SU-DHL-6 (cell line): ENCODE results near the gene MBD4.

Experiments
- H2AFZ ChIP-seq: fragments of 200-600 bp; sonication (generic); 2 replicates; pipeline ENCODE4 v1.6.1; 2014; ENCODE audit warnings: low read depth, mild to moderate bottlenecking, moderate library complexity, mixed read lengths, antibody characterized with exemption, low read length; ENCODE audit not compliant: severe bottlenecking
- H3F3A ChIP-seq: fragments of 200-600 bp; shearing (Covaris generic); 2 replicates; pipeline ENCODE4 v1.6.0; 2016; ENCODE audit warnings: antibody characterized with exemption, mild to moderate bottlenecking; ENCODE audit not compliant: insufficient read depth
- H3K27ac ChIP-seq: fragments of 200-600 bp; sonication (generic); 2 replicates; pipeline ENCODE4 v1.5.1; 2016; ENCODE audit warnings: low read depth, mild to moderate bottlenecking, low read length, moderate library complexity, mixed read lengths
- H3K27me3 ChIP-seq: fragments of 200-600 bp; sonication (generic), shearing (Covaris generic); 2 replicates; pipeline ENCODE4 v1.6.0; 2014; ENCODE audit warnings: mild to moderate bottlenecking, low read length
- H3K36me3 ChIP-seq: fragments of 200-600 bp; sonication (generic); 2 replicates; pipeline ENCODE4 v1.6.1; 2014; ENCODE audit warnings: mild to moderate bottlenecking, low read length, mixed read lengths
- H3K4me2 ChIP-seq: fragments of 300-600, 200-600 bp; shearing (Covaris generic), sonication (generic); 2 replicates; pipeline ENCODE4 v1.6.0; 2014; ENCODE audit warnings: low read length, low read depth, mild to moderate bottlenecking; ENCODE audit not compliant: poor library complexity, severe bottlenecking
- H3K4me3 ChIP-seq: fragments of 200-600 bp; sonication (generic); 2 replicates; pipeline ENCODE4 v1.5.1; 2014; ENCODE audit warnings: antibody characterized with exemption, low read length, mild to moderate bottlenecking, mixed read lengths; ENCODE audit not compliant: insufficient read depth, poor library complexity, severe bottlenecking
- H3K79me2 ChIP-seq: fragments of 200-600 bp; sonication (generic); 2 replicates; pipeline ENCODE4 v1.6.1; 2014; ENCODE audit warnings: mild to moderate bottlenecking, low read length, moderate library complexity; ENCODE audit not compliant: insufficient read depth
- H3K9ac ChIP-seq: fragments of 200-600 bp; sonication (generic); 2 replicates; pipeline ENCODE4 v1.7.0; 2014; ENCODE audit warnings: mild to moderate bottlenecking, low read length
- H3K9me2 ChIP-seq: fragments of 200-600 bp; sonication (generic); replicated peaks from 2 replicates; pipeline ENCODE4 v1.6.1; 2014; ENCODE audit warnings: low read length; ENCODE audit not compliant: insufficient read depth
- H3K9me3 ChIP-seq: fragments of 200-600 bp; sonication (generic); 2 replicates; pipeline ENCODE4 v1.6.1; 2014; ENCODE audit warnings: low read length, mixed read lengths; ENCODE audit not compliant: insufficient read depth
- H4K20me1 ChIP-seq: fragments of 200-600 bp; sonication (generic); 2 replicates; pipeline ENCODE4 v1.6.1; 2014; ENCODE audit warnings: low read depth, mild to moderate bottlenecking, antibody characterized with exemption, low read length, moderate library complexity, mixed read lengths
- CTCF ChIP-seq: fragments of 200-600 bp; sonication (generic); IDR thresholded peaks from one replicate; pipeline ENCODE4 v1.5.1; 2017; ENCODE audit warnings: antibody characterized with exemption, mild to moderate bottlenecking, low read length, moderate library complexity; ENCODE audit not compliant: insufficient read depth, poor library complexity, severe bottlenecking
- EZH2phosphoT487 ChIP-seq: fragments of 200-600 bp; sonication (generic), shearing (Covaris generic); conservative IDR thresholded peaks from 2 replicates; pipeline ENCODE4 v1.6.1; 2018; ENCODE audit warnings: mild to moderate bottlenecking, antibody characterized with exemption, low read length, moderate library complexity, mixed read lengths

MBD4 gene

GRCh38 chr3:129402616-129403015 is 37.1 kb downstream of the MBD4 start:
- Histone ChIP-seq H3K79me2 (peaks cover 17% of the 10 kb centered on the region), H3K27me3 (no peaks in the 10 kb centered on the region), H4K20me1 (no peaks in the 10 kb centered on the region), H3K27ac (no peak overlapping the region), H2AFZ (no peak overlapping the region), H3K36me3 (no peaks in the 10 kb centered on the region), H3K9me2 (no peaks in the 10 kb centered on the region), H3F3A (no peaks in the 10 kb centered on the region), H3K9me3 (no peaks in the 10 kb centered on the region), H3K4me2 (no peak overlapping the region), H3K9ac (no peak overlapping the region), H3K4me3 (no peak overlapping the region)
- TF ChIP-seq CTCF (no peak), EZH2phosphoT487 (no peak)

- Histone ChIP-seq H3K4me3 (no peak overlapping the region), H3K27me3 (no peaks in the 10 kb centered on the region), H3K9me2 (no peaks in the 10 kb centered on the region), H3K79me2 (peaks cover 21% of the 10 kb centered on the region), H2AFZ (no peak overlapping the region), H3K9me3 (no peaks in the 10 kb centered on the region), H3K9ac (no peak overlapping the region), H3F3A (no peaks in the 10 kb centered on the region), H3K36me3 (no peaks in the 10 kb centered on the region), H4K20me1 (no peaks in the 10 kb centered on the region), H3K27ac (no peak overlapping the region), H3K4me2 (no peak overlapping the region)
- TF ChIP-seq EZH2phosphoT487 (no peak), CTCF (no peak)
These were observed 37.5 kb downstream of the MBD4 start for GRCh38 chr3:129402210-129402609.

GRCh38 chr3:129399895-129400357 is 39.8 kb downstream of the MBD4 start:
- Histone ChIP-seq H3K9me3 (no peaks in the 10 kb centered on the region), H3K9ac (peak overlapping the region; percentile 95), H3K27me3 (no peaks in the 10 kb centered on the region), H3F3A (no peaks in the 10 kb centered on the region), H3K79me2 (peaks cover 43% of the 10 kb centered on the region), H3K4me3 (peak overlapping the region; percentile 95), H3K4me2 (peak overlapping the region; percentile 87), H3K27ac (peak overlapping the region; percentile 83; the same call in 1 of the 2 replicates), H3K9me2 (no peaks in the 10 kb centered on the region), H3K36me3 (no peaks in the 10 kb centered on the region), H4K20me1 (no peaks in the 10 kb centered on the region; the same call in 1 of the 2 replicates), H2AFZ (peak overlapping the region; percentile 99)
- TF ChIP-seq CTCF (no peak), EZH2phosphoT487 (no peak)
